H1 (cell line): ENCODE measurements around the gene CREB1. TPM values are rescaled to one million over a fixed set of nuclear protein-coding genes. Genes with fewer than 3 reads are reported as not detected.

Experiments used
- CTCF ChIA-PET: fragments of 300-600 bp; sonication (Branson Sonifier 250); formaldehyde crosslinking; loops from one replicate; lab custom pipeline; 2021; ENCODE audit not compliant: partially characterized antibody; lab: Charles Lee
- POLR2A ChIA-PET: fragments of 300-600 bp; sonication (Branson Sonifier 250); formaldehyde crosslinking; loops from one replicate; lab custom pipeline; 2021; ENCODE audit warnings: inconsistent platforms; ENCODE audit not compliant: partially characterized antibody; lab: Charles Lee
- DNase-seq, 2 experiments: peaks; one replicate each; pipeline versions ENCODE4 v3.0.0 to v3.0.0-alpha.2; 2010 to 2022; ENCODE audit warnings: low spot score in 2 of 2, low read depth in 1 of 2, mixed read lengths in 1 of 2
- FAIRE-seq: peaks from 2 replicates; lab custom pipeline; 2011; peaks lifted over from hg19 to GRCh38; lab: Jason Lieb, UNC
- H2AFZ ChIP-seq: 2 replicates; pipeline ENCODE4 v1.8.1; 2012; ENCODE audit warnings: low read length, inconsistent platforms
- H2AK5ac ChIP-seq: 2 replicates; pipeline ENCODE4 v1.6.1; 2013; ENCODE audit warnings: low read depth, low read length
- H2BK120ac ChIP-seq: replicated peaks from 2 replicates; pipeline ENCODE3; 2013; ENCODE audit warnings: low read depth, low read length, inconsistent platforms
- H2BK12ac ChIP-seq: 2 replicates; pipeline ENCODE4 v1.6.1; 2013; ENCODE audit warnings: low read depth, low read length
- H2BK15ac ChIP-seq: 2 replicates; pipeline ENCODE4 v1.6.1; 2013; ENCODE audit warnings: low read length
- H2BK20ac ChIP-seq: 2 replicates; pipeline ENCODE4 v1.6.1; 2013; ENCODE audit warnings: low read length
- H2BK5ac ChIP-seq: 2 replicates; pipeline ENCODE4 v1.6.1; 2013; ENCODE audit warnings: low read depth, low read length
- H3K14ac ChIP-seq: 2 replicates; pipeline ENCODE4 v1.6.1; 2013; ENCODE audit warnings: inconsistent platforms; ENCODE audit not compliant: insufficient read length
- H3K18ac ChIP-seq: 2 replicates; pipeline ENCODE4 v1.6.1; 2013; ENCODE audit warnings: low read length; ENCODE audit errors: extremely low read depth
- H3K23ac ChIP-seq: 2 replicates; pipeline ENCODE4 v1.6.1; 2013; ENCODE audit warnings: inconsistent platforms; ENCODE audit not compliant: insufficient read length
- H3K23me2 ChIP-seq: 2 replicates; pipeline ENCODE4 v1.6.1; 2013; ENCODE audit warnings: low read depth, low read length
- H3K27ac ChIP-seq: 2 replicates; pipeline ENCODE4 v1.6.1; 2011; ENCODE audit warnings: low read depth, low read length, inconsistent platforms
- H3K27me3 ChIP-seq, 4 experiments: replicated peaks in 1 of 4; 1 replicate in 1 of 4; 2 replicates in 3 of 4; pipeline versions ENCODE4 v1.6.1 to v1.8.1; 2011 to 2013; ENCODE audit warnings: low read length in 3 of 4, mild to moderate bottlenecking in 3 of 4, inconsistent platforms in 2 of 4, mixed read lengths in 2 of 4, moderate library complexity in 1 of 4; ENCODE audit not compliant: control insufficient read depth in 3 of 4, insufficient read depth in 3 of 4; ENCODE audit errors: extremely low read depth in 1 of 4
- H3K36me3 ChIP-seq, 4 experiments: 2 replicates each; pipeline versions ENCODE4 v1.6.1 to v1.8.1; 2011 to 2013; ENCODE audit warnings: mild to moderate bottlenecking in 4 of 4, low read length in 3 of 4, moderate library complexity in 2 of 4, control low read depth in 1 of 4, inconsistent platforms in 1 of 4; ENCODE audit not compliant: insufficient read depth in 4 of 4, control insufficient read depth in 2 of 4
- H3K4ac ChIP-seq: replicated peaks from 2 replicates; pipeline ENCODE3; 2013; ENCODE audit warnings: low read length, low read depth, mixed read lengths, inconsistent platforms; ENCODE audit not compliant: insufficient read length
- H3K4me1 ChIP-seq, 4 experiments: replicated peaks in 1 of 4; 1 replicate in 1 of 4; 2 replicates in 3 of 4; pipeline versions ENCODE4 v1.6.1 to v1.8.1; 2011 to 2013; ENCODE audit warnings: low read length in 3 of 4, inconsistent platforms in 2 of 4, mixed read lengths in 1 of 4; ENCODE audit not compliant: insufficient read depth in 4 of 4, control insufficient read depth in 3 of 4
- H3K4me2 ChIP-seq, 2 experiments: 2 replicates each; pipeline versions ENCODE4 v1.6.1 to v1.8.1; 2011 to 2013; ENCODE audit warnings: low read depth in 2 of 2, low read length in 2 of 2, control low read depth in 1 of 2, inconsistent platforms in 1 of 2, mild to moderate bottlenecking in 1 of 2; ENCODE audit not compliant: insufficient read depth in 1 of 2
- H3K4me3 ChIP-seq, 4 experiments: fragments of 200-600, 300-600 bp in 1 of 4; sonication (generic), shearing (Covaris generic), sonication (Bioruptor Twin) in 1 of 4; 2 replicates each; pipeline versions ENCODE4 v1.5.1 to v1.8.1; 2011 to 2016; ENCODE audit warnings: low read length in 4 of 4, low read depth in 3 of 4, control low read depth in 2 of 4, inconsistent platforms in 2 of 4, mild to moderate bottlenecking in 2 of 4, mixed read lengths in 1 of 4, moderate library complexity in 1 of 4; ENCODE audit not compliant: insufficient read depth in 2 of 4; ENCODE audit errors: extremely low read depth in 1 of 4
- H3K56ac ChIP-seq: replicated peaks from 2 replicates; pipeline ENCODE3; 2013; ENCODE audit warnings: low read depth, mild to moderate bottlenecking, mixed read lengths, low read length, inconsistent platforms; ENCODE audit not compliant: insufficient read length
- H3K79me1 ChIP-seq: 2 replicates; pipeline ENCODE4 v1.6.1; 2013; ENCODE audit warnings: low read depth, low read length, control low read depth
- H3K79me2 ChIP-seq, 2 experiments: 2 replicates each; pipeline versions ENCODE4 v1.6.1 to v1.8.1; 2012 to 2013; ENCODE audit warnings: low read length in 2 of 2, mild to moderate bottlenecking in 2 of 2, inconsistent platforms in 1 of 2; ENCODE audit not compliant: insufficient read depth in 2 of 2, control insufficient read depth in 1 of 2
- H3K9ac ChIP-seq, 4 experiments: replicated peaks in 1 of 4; 1 replicate in 1 of 4; 2 replicates in 3 of 4; pipeline versions ENCODE4 v1.6.1 to v1.8.1; 2011 to 2013; ENCODE audit warnings: low read depth in 3 of 4, low read length in 3 of 4, control low read depth in 2 of 4, mild to moderate bottlenecking in 2 of 4, moderate library complexity in 2 of 4, inconsistent platforms in 1 of 4; ENCODE audit errors: extremely low read depth in 1 of 4
- H3K9me3 ChIP-seq, 2 experiments: 2 replicates each; pipeline versions ENCODE4 v1.6.1 to v1.8.1; 2012 to 2013; ENCODE audit warnings: mild to moderate bottlenecking in 2 of 2, moderate library complexity in 2 of 2, control low read depth in 1 of 2, inconsistent platforms in 1 of 2, low read depth in 1 of 2, low read length in 1 of 2, mixed read lengths in 1 of 2; ENCODE audit not compliant: insufficient read depth in 2 of 2
- H4K20me1 ChIP-seq, 2 experiments: replicated peaks in 1 of 2; 2 replicates each; pipeline versions ENCODE3 to v1.8.1; 2011 to 2013; ENCODE audit warnings: inconsistent platforms in 2 of 2, low read length in 2 of 2, mild to moderate bottlenecking in 1 of 2; ENCODE audit not compliant: insufficient read depth in 2 of 2, control insufficient read depth in 1 of 2
- H4K5ac ChIP-seq: 2 replicates; pipeline ENCODE4 v1.6.1; 2013; ENCODE audit warnings: low read length, low read depth, mixed read lengths, inconsistent platforms; ENCODE audit not compliant: insufficient read length
- H4K8ac ChIP-seq: 2 replicates; pipeline ENCODE4 v1.8.0; 2013; ENCODE audit warnings: mild to moderate bottlenecking, moderate library complexity, low read length, inconsistent platforms; ENCODE audit not compliant: insufficient read depth; ENCODE audit errors: extremely low read depth
- H4K91ac ChIP-seq: replicated peaks from 2 replicates; pipeline ENCODE3; 2013; ENCODE audit warnings: low read length, mixed read lengths, inconsistent platforms; ENCODE audit not compliant: insufficient read length
- CHD2 ChIP-seq: IDR thresholded peaks from 2 replicates; pipeline ENCODE4 v1.6.1; 2012; ENCODE audit warnings: low read length, improper control_type of control experiment
- CTCF ChIP-seq, 3 experiments: IDR thresholded peaks; 1 replicate in 2 of 3; 2 replicates in 1 of 3; pipeline versions ENCODE4 v1.5.1 to v1.6.1; 2011; ENCODE audit warnings: low read length in 3 of 3, mild to moderate bottlenecking in 3 of 3, inconsistent platforms in 2 of 3, low read depth in 1 of 3, moderate library complexity in 1 of 3; ENCODE audit not compliant: insufficient read depth in 1 of 3; ENCODE audit errors: control extremely low read depth in 1 of 3
- GABPA ChIP-seq: IDR thresholded peaks from 2 replicates; pipeline ENCODE4 v1.6.1; 2011; ENCODE audit warnings: mild to moderate bottlenecking, low read length, moderate library complexity, borderline replicate concordance; ENCODE audit not compliant: insufficient read depth
- GTF2F1 ChIP-seq: IDR thresholded peaks from 2 replicates; pipeline ENCODE4 v1.6.1; 2012; ENCODE audit warnings: low read depth, low read length, improper control_type of control experiment, borderline replicate concordance
- JUN ChIP-seq: IDR thresholded peaks from 2 replicates; pipeline ENCODE4 v1.6.1; 2011; ENCODE audit warnings: low read depth, mild to moderate bottlenecking, improper control_type of control experiment, low read length
- NRF1 ChIP-seq: IDR thresholded peaks from 2 replicates; pipeline ENCODE4 v1.6.1; 2011; ENCODE audit warnings: mild to moderate bottlenecking, low read depth, low read length, improper control_type of control experiment
- POLR2AphosphoS5 ChIP-seq: IDR thresholded peaks from 2 replicates; pipeline ENCODE4 v1.6.1; 2011; ENCODE audit warnings: low read depth, low read length
- RXRA ChIP-seq: IDR thresholded peaks from 2 replicates; pipeline ENCODE4 v1.6.1; 2011; ENCODE audit warnings: low read depth, mild to moderate bottlenecking, low read length, moderate library complexity; ENCODE audit not compliant: insufficient read depth
- SRF ChIP-seq: IDR thresholded peaks from 2 replicates; pipeline ENCODE4 v1.6.1; 2011; ENCODE audit warnings: mild to moderate bottlenecking, low read depth, low read length, moderate library complexity
- SUZ12 ChIP-seq: fragments of 200-600 bp; sonication (generic); IDR thresholded peaks from 2 replicates; pipeline ENCODE4 v1.6.1; 2012; ENCODE audit warnings: mild to moderate bottlenecking, inconsistent platforms, low read length, moderate library complexity, mixed read lengths
- TAF7 ChIP-seq: optimal IDR thresholded peaks from 2 replicates; pipeline ENCODE3; 2011; ENCODE audit warnings: low read depth, mild to moderate bottlenecking, inconsistent platforms, low read length, moderate library complexity, borderline replicate concordance
- TBP ChIP-seq: IDR thresholded peaks from 2 replicates; pipeline ENCODE4 v1.6.1; 2011; ENCODE audit warnings: low read depth, low read length, improper control_type of control experiment
- WGBS, 2 experiments: shearing (Covaris generic) in 1 of 2; methylation state at CpG; one replicate each; pipeline versions ENCODE4 v1.1.6 to v1.1.7; 2013 to 2015; ENCODE audit warnings: low lambda C conversion rate in 2 of 2, mixed read lengths in 2 of 2, inconsistent platforms in 1 of 2, low coverage in 1 of 2, missing lambda C conversion rate in 1 of 2; ENCODE audit not compliant: insufficient replicate concordance in 2 of 2, insufficient coverage in 1 of 2, insufficient read length in 1 of 2; ENCODE audit errors: extremely low coverage in 1 of 2, missing lambda C conversion rate in 1 of 2; 5-methylcytosine and 5-hydroxymethylcytosine counted together
- polyA plus RNA-seq, 7 experiments: library from polyadenylated mRNA; depleted of rRNA in 3 of 7; stranded (reverse) in 5 of 7; unstranded in 2 of 7; fragments of >200 nt in 5 of 7; fragments of 200-250 nt in 2 of 7; gene quantifications; 1 replicate in 5 of 7; 2 replicates in 1 of 7; 4 replicates in 1 of 7; pipeline versions ENCODE4 v1.2.1 to v1.2.3, GENCODE V29; 2011 to 2013; ENCODE audit warnings: missing spikeins in 2 of 7, mixed read lengths in 2 of 7
- total RNA-seq: library from RNA; stranded (reverse); fragmentation: NEBNext Ultra II Directional; extraction: Animal tissue kit (Norgen Biotek cat#: 25700); gene quantifications from 2 replicates; pipeline ENCODE4 v1.2.1, GENCODE V29; 2021

CREB1 gene
- total and polyA plus RNA-seq, 2 of the 8 experiments (the other 6 are each of a cell fraction or from before 2014, with no cell fraction given), result 46.3 to 99.0 TPM

DNA sequence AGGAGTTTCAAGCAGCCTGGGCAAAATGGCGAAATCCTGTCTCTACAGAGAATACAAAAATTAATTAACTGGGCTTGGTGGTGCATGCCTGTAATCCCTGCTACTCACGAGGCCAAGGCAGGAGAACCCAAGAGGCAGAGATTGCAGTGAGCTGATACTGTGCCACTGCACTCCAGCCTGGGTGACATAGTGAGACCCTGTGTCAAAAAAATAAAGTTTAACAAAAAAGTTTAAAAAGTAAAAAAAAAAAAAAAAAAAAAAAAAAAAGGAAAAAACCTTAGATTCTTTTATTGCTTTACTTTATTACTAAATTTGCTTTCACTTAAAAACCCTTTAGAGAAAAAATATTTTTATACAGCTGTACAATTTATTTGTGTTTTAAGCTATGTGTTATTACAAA is 10.7 kb downstream of the CREB1 start:
- H2BK15ac ChIP-seq, result no peak overlapping the region
- H3K18ac ChIP-seq, result no peak overlapping the region
- peaks cover 9 to 15% of the 10 kb centered on the region in 2 experiments for H4K20me1 ChIP-seq
- H2AFZ ChIP-seq, result no peak overlapping the region
- H2BK12ac ChIP-seq, result no peak overlapping the region
- no peak overlapping the region for H4K8ac ChIP-seq
- CTCF ChIA-PET, result interaction anchor here (0.6 to 0.8 kb wide), 2 partner anchors 9 to 1329 kb away, joined by 3 to 6 read pairs; no protein-coding TSS in a partner anchor
- H3K4me2 ChIP-seq, result no peak overlapping the region
- peaks cover 11 to 99% of the 10 kb centered on the region in 2 experiments for H3K79me2 ChIP-seq
- H3K56ac ChIP-seq, result no peak overlapping the region
- H3K27me3 ChIP-seq, result no peaks in the 10 kb centered on the region
- H3K4ac ChIP-seq, result no peak overlapping the region
- no peak overlapping the region for H3K4me3 ChIP-seq
- no peak overlapping the region for H3K9ac ChIP-seq
- POLR2A ChIA-PET, result interaction anchor here (0.6 to 6.3 kb wide), 4 partner anchors 8 to 795 kb away, joined by 3 to 51 read pairs (median 4); partner anchors contain the start of gene CREB1
- no peak overlapping the region for H4K5ac ChIP-seq
- no peaks in the 10 kb centered on the region for H3K23me2 ChIP-seq
- no peak for FAIRE-seq
- H3K23ac ChIP-seq, result no peak overlapping the region
- no peak overlapping the region for H3K14ac ChIP-seq
- WGBS, 2 experiments, result 92% methylated on average over 2 of the region's 2 CpGs; no CpG with 5 or more reads in 1 of the 2 experiments
- no peak overlapping the region for H3K27ac ChIP-seq
- H3K36me3 ChIP-seq, result peaks cover 0 to 7% (median 0%) of the 10 kb centered on the region in 4 experiments; a peak in 1 of 8 replicates
- no peak overlapping the region for H2BK5ac ChIP-seq
- H3K4me1 ChIP-seq, result peaks cover 0 to 5% (median 0%) of the 10 kb centered on the region in 4 experiments; a peak in 2 of 7 replicates
- H3K79me1 ChIP-seq, result no peaks in the 10 kb centered on the region
- H3K9me3 ChIP-seq, result no peaks in the 10 kb centered on the region
- DNase-seq, result no peak
- H2AK5ac ChIP-seq, result no peak overlapping the region
- no peak overlapping the region for H2BK20ac ChIP-seq
- no peak overlapping the region for H2BK120ac ChIP-seq
- H4K91ac ChIP-seq, result no peak overlapping the region
- no peak for TF ChIP-seq GABPA
- no peak for TF ChIP-seq CTCF (IDR thresholded peaks at IDR 0.05; ENCODE audit: control extremely low read depth in 1 of 3, insufficient read depth in 1 of 3, low read depth in 1 of 3, low read length in 3 of 3)
- TF ChIP-seq SRF, result no peak
- TF ChIP-seq TAF7, result no peak
- no peak for TF ChIP-seq JUN
- no peak for TF ChIP-seq TBP
- TF ChIP-seq NRF1, result no peak
- no peak for TF ChIP-seq SUZ12
- TF ChIP-seq GTF2F1, result no peak
- no peak for TF ChIP-seq CHD2
- TF ChIP-seq POLR2AphosphoS5, result no peak
- TF ChIP-seq RXRA, result no peak
